Measurements from ENCODE around the gene HM13. TPM values are rescaled to one million over a fixed set of nuclear protein-coding genes. Genes with fewer than 3 reads are reported as not detected.
"Not testable (repeated sequence)": the region's sequence is repeated elsewhere in the genome, so short reads cannot be mapped to it uniquely, and the experiment has no call there.

Gene HM13
- total RNA-seq, 2 donors from 2014 or later = 71.6 to 76.7 TPM

- H3K27me3 ChIP-seq (replicated peaks; ENCODE audit: insufficient read depth) = no peaks in the 10 kb centered on the region
Measured at GRCh38 chr20:31516651-31517050, 2.4 kb downstream of the HM13 start.

GRCh38 chr20:31517373-31517772 lies 3.1 kb downstream of the HM13 start:
- H3K27ac ChIP-seq = no peak overlapping the region
- no peak for DNase-seq (ENCODE audit: low spot score)

More at GRCh38 chr20:31516651-31517050, 2.4 kb downstream of the HM13 start:
- Histone ChIP-seq H3K4me3 (peak overlapping the region; percentile 88), H3K36me3 (no peaks in the 10 kb centered on the region), H3K9me3 (no peaks in the 10 kb centered on the region), H3K27ac (no peak overlapping the region), H3K4me1 (ENCODE audit: control insufficient read depth in 1 of 2, low read depth in 2 of 2) (peaks cover 25 to 44% of the 10 kb centered on the region in 2 donors)
- no peak for TF ChIP-seq CTCF (IDR thresholded peaks at IDR 0.05)
- ATAC-seq (ENCODE audit: insufficient number of reproducible peaks, low FRiP score, low read depth) (no peak), DNase-seq (ENCODE audit: low spot score) (no peak)

GRCh38 chr20:31521267-31521666 lies 7.0 kb downstream of the HM13 start:
- not testable (repeated sequence) for H3K36me3 ChIP-seq; H3K27me3 ChIP-seq (replicated peaks; ENCODE audit: insufficient read depth); H3K9me3 ChIP-seq; DNase-seq (ENCODE audit: low spot score); H3K4me3 ChIP-seq; ATAC-seq (ENCODE audit: insufficient number of reproducible peaks, low FRiP score, low read depth); H3K27ac ChIP-seq
- H3K4me1 ChIP-seq (ENCODE audit: control insufficient read depth in 1 of 2, low read depth in 2 of 2) = peaks cover 23 to 38% of the 10 kb centered on the region in 2 donors

More at GRCh38 chr20:31517373-31517772, 3.1 kb downstream of the HM13 start:
- no peaks in the 10 kb centered on the region for H3K27me3 ChIP-seq (replicated peaks; ENCODE audit: insufficient read depth)
- H3K36me3 ChIP-seq = no peaks in the 10 kb centered on the region
- peaks cover 25 to 51% of the 10 kb centered on the region in 2 donors for H3K4me1 ChIP-seq (ENCODE audit: control insufficient read depth in 1 of 2, low read depth in 2 of 2)
- no peak for ATAC-seq (ENCODE audit: insufficient number of reproducible peaks, low FRiP score, low read depth)
- no peak for TF ChIP-seq CTCF (IDR thresholded peaks at IDR 0.05)
- H3K4me3 ChIP-seq = peak overlapping the region; percentile 14
- H3K9me3 ChIP-seq = no peaks in the 10 kb centered on the region

- no peak for DNase-seq (ENCODE audit: low spot score)
- no peaks in the 10 kb centered on the region for H3K9me3 ChIP-seq
- no peaks in the 10 kb centered on the region for H3K36me3 ChIP-seq
- H3K4me3 ChIP-seq = no peak overlapping the region
- no peak for TF ChIP-seq CTCF (IDR thresholded peaks at IDR 0.05)
- no peak for ATAC-seq (ENCODE audit: insufficient number of reproducible peaks, low FRiP score, low read depth)
- no peak overlapping the region for H3K27ac ChIP-seq
- H3K4me1 ChIP-seq (ENCODE audit: control insufficient read depth in 1 of 2, low read depth in 2 of 2) = peaks cover 10 to 25% of the 10 kb centered on the region in 2 donors
- no peaks in the 10 kb centered on the region for H3K27me3 ChIP-seq (replicated peaks; ENCODE audit: insufficient read depth)
Measured at GRCh38 chr20:31522731-31523130, 8.5 kb downstream of the HM13 start.

- no peak for DNase-seq (ENCODE audit: low spot score)
- peaks cover 7% of the 10 kb centered on the region for H3K36me3 ChIP-seq
- H3K4me1 ChIP-seq (ENCODE audit: control insufficient read depth in 1 of 2, low read depth in 2 of 2) = peaks cover 10 to 25% of the 10 kb centered on the region in 2 donors
- H3K27ac ChIP-seq = no peak overlapping the region
- no peak for ATAC-seq (ENCODE audit: insufficient number of reproducible peaks, low FRiP score, low read depth)
- H3K27me3 ChIP-seq (replicated peaks; ENCODE audit: insufficient read depth) = no peaks in the 10 kb centered on the region
- no peak overlapping the region for H3K4me3 ChIP-seq
- TF ChIP-seq CTCF (IDR thresholded peaks at IDR 0.05) = no peak
- no peaks in the 10 kb centered on the region for H3K9me3 ChIP-seq
Measured at GRCh38 chr20:31523361-31524283, 9.4 kb downstream of the HM13 start.

Measured in thoracic aorta (tissue), 2 donors.